Colonic mucosa (tissue), 4 donors: Measurements from ENCODE around the gene ADGRV1. TPM values are rescaled to one million over a fixed set of nuclear protein-coding genes. Genes with fewer than 3 reads are reported as not detected.

Source experiments
- DNase-seq: peaks from one replicate; pipeline ENCODE4 v3.0.0-alpha.2; 2020
- H3K27ac ChIP-seq: fragments of 200-600 bp; one replicate; pipeline ENCODE4 v1.8.0; 2021
- H3K27me3 ChIP-seq: fragments of 200-600 bp; one replicate; pipeline ENCODE4 v1.8.0; 2021
- H3K36me3 ChIP-seq: fragments of 200-600 bp; one replicate; pipeline ENCODE4 v1.8.0; 2021
- H3K4me1 ChIP-seq: fragments of 200-600 bp; one replicate; pipeline ENCODE4 v1.8.0; 2021; ENCODE audit warnings: mild to moderate bottlenecking
- H3K4me3 ChIP-seq: fragments of 200-600 bp; one replicate; pipeline ENCODE4 v1.8.0; 2021
- H3K9ac ChIP-seq, 2 donors: one replicate each; pipeline ENCODE4 v1.7.0; 2013; ENCODE audit warnings: control low read depth in 2 of 2, low read depth in 2 of 2, low read length in 2 of 2
- H3K9me3 ChIP-seq: fragments of 200-600 bp; one replicate; pipeline ENCODE4 v1.8.0; 2021
- intact Hi-C: fragments of 100-400 bp; cut with DNase I; formaldehyde crosslinking; loops from one replicate; pipeline ENCODE4 v1.14.1; 2022
- total RNA-seq, 2 donors: library from RNA; stranded (reverse); fragmentation: NEBNext Ultra II Directional in 1 of 2; extraction: Animal tissue kit (Norgen Biotek cat#: 25700) in 1 of 2; gene quantifications; one replicate each; pipeline ENCODE4 v1.2.1, GENCODE V29; 2021
- TF ChIP-seq, protein P1 (sequence below): fragments of 200-600 bp; IDR thresholded peaks from one replicate; pipeline ENCODE4 v1.8.0; 2022; ENCODE audit warnings: antibody characterized with exemption, mild to moderate bottlenecking
- donor health status: healthy.
- donor health status: DM: no; HTN: no; CAD: no.
- donor health status: DM: no; HTN: no; CAD: no.

Gene ADGRV1
- total RNA-seq, 2 donors from 2014 or later: 5.1 to 12.9 TPM

GRCh38 chr5:90881626-90882150 is 323.1 kb downstream of the ADGRV1 start:
- Histone ChIP-seq H3K4me3 (no peak overlapping the region), H3K27me3 (no peaks in the 10 kb centered on the region), H3K36me3 (no peaks in the 10 kb centered on the region), H3K9me3 (no peaks in the 10 kb centered on the region), H3K27ac (no peak overlapping the region), H3K4me1 (no peaks in the 10 kb centered on the region), H3K9ac (no peak overlapping the region)
- TF ChIP-seq, protein P1, sequence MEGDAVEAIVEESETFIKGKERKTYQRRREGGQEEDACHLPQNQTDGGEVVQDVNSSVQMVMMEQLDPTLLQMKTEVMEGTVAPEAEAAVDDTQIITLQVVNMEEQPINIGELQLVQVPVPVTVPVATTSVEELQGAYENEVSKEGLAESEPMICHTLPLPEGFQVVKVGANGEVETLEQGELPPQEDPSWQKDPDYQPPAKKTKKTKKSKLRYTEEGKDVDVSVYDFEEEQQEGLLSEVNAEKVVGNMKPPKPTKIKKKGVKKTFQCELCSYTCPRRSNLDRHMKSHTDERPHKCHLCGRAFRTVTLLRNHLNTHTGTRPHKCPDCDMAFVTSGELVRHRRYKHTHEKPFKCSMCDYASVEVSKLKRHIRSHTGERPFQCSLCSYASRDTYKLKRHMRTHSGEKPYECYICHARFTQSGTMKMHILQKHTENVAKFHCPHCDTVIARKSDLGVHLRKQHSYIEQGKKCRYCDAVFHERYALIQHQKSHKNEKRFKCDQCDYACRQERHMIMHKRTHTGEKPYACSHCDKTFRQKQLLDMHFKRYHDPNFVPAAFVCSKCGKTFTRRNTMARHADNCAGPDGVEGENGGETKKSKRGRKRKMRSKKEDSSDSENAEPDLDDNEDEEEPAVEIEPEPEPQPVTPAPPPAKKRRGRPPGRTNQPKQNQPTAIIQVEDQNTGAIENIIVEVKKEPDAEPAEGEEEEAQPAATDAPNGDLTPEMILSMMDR: no peak
- intact Hi-C loops: no loop called here
- no peak for DNase-seq

- no peaks in the 10 kb centered on the region for H3K36me3 ChIP-seq
- intact Hi-C loops: no loop called here
- H3K9ac ChIP-seq: no peak overlapping the region
- no peak for DNase-seq
- no peak overlapping the region for H3K27ac ChIP-seq
- H3K9me3 ChIP-seq: no peaks in the 10 kb centered on the region
- TF ChIP-seq, protein P1: no peak
- H3K27me3 ChIP-seq: no peaks in the 10 kb centered on the region
- H3K4me1 ChIP-seq: no peaks in the 10 kb centered on the region
- no peak overlapping the region for H3K4me3 ChIP-seq
Measured at GRCh38 chr5:90882448-90882847, 323.9 kb downstream of the ADGRV1 start.

DNA sequence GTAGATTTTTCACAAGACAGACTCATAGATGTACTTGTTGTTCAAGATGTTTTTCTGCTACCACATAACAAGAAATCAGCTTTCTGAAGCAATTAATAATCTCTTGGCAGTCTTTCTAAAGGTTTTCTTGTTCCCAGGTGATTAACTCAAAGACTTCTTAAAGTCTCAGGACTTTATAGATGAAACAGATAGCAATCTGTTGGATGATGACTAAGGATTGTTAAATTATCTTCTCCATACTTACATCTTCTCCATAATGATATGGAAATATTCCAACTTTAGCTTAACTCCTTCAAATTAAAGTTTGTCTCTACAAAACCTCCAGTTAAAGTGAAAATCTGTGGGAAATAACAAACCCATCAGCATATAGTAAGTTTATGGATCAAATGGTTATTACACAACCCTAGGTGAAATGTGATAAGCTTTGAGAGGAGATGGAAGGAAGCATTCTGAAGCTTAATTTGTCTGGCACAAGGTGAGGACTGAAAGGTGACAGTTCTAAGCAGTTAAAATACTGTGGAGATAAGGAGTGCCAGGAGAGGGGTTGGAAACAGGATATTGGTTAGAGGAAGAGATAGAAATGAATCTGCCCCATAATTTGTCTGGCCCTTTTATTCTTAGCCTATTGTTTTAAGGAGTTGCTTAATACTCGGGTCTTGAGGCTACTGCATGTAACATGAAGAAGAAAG is 326.7 kb downstream of the ADGRV1 start:
- TF ChIP-seq, protein P1: no peak
- no peaks in the 10 kb centered on the region for H3K9me3 ChIP-seq
- intact Hi-C loops: no loop called here
- no peak for DNase-seq
- H3K36me3 ChIP-seq: no peaks in the 10 kb centered on the region
- H3K27ac ChIP-seq: no peak overlapping the region
- no peak overlapping the region for H3K9ac ChIP-seq
- H3K4me1 ChIP-seq: no peaks in the 10 kb centered on the region
- H3K4me3 ChIP-seq: no peak overlapping the region
- no peaks in the 10 kb centered on the region for H3K27me3 ChIP-seq

GRCh38 chr5:90886381-90886780 is 327.8 kb downstream of the ADGRV1 start:
- no peaks in the 10 kb centered on the region for H3K4me1 ChIP-seq
- H3K27me3 ChIP-seq: no peaks in the 10 kb centered on the region
- H3K4me3 ChIP-seq: no peak overlapping the region
- no peaks in the 10 kb centered on the region for H3K36me3 ChIP-seq
- no peak overlapping the region for H3K9ac ChIP-seq
- intact Hi-C loops: no loop called here
- TF ChIP-seq, protein P1: no peak
- no peak overlapping the region for H3K27ac ChIP-seq
- H3K9me3 ChIP-seq: no peaks in the 10 kb centered on the region
- no peak for DNase-seq

DNA sequence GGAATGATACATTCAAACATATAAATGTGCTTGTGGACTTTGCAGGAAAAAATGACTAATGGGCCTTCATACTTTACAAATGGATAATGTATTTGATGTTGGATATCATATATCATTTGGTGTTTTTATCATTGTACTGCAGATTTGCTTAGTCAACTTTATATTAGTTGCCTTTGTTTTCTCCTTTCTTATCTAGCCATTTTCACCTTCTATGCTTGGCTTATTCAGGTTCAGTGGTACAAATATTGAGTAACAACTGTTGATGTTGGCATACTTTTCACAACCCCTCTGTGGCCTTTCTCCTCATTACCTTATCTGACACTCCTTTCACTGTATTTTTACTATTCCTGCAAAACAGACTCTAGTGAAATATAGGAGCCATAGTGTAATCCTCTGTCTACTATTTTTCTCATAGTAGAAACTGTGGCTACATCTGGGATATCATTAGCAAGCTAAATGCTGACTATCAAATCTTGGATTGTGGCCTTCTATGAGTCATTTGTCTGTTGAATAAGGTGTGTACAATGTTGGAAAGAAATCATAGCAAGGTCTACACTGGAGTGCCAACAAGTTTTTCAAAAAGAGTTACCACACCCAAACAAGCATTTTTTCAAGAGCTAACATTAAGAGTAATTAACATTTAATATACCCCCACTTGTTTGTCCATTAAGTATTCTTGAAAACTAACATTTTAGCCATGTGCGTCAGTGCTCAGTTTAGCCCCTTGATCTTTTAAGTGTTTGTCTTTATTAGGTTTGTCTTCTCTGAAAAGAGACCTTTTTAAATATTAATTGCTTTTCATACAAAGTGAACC is 330.1 kb downstream of the ADGRV1 start:
- Histone ChIP-seq H3K9me3 (no peaks in the 10 kb centered on the region), H3K4me3 (no peak overlapping the region), H3K36me3 (no peaks in the 10 kb centered on the region), H3K9ac (no peak overlapping the region), H3K27ac (no peak overlapping the region), H3K4me1 (no peaks in the 10 kb centered on the region), H3K27me3 (no peaks in the 10 kb centered on the region)
- DNase-seq: no peak
- TF ChIP-seq, protein P1: no peak
- intact Hi-C loops: no loop called here
